Measurements from ENCODE around the gene ZNF771. TPM values are rescaled to one million over a fixed set of nuclear protein-coding genes. Genes with fewer than 3 reads are reported as not detected.
A peak's percentile ranks its signal among the peaks of the same experiment; 100 is the strongest.

The ZNF771 gene
- total RNA-seq, 1 donor from 2014 or later = 21.9 TPM

GRCh38 chr16:30398661-30399434 lies 8.6 kb upstream of the ZNF771 start:
- no peak for DNase-seq (ENCODE audit: low spot score)

GRCh38 chr16:30399435-30400186 lies 7.8 kb upstream of the ZNF771 start:
- no peak for DNase-seq (ENCODE audit: low spot score)

GRCh38 chr16:30401768-30402425 lies 5.5 kb upstream of the ZNF771 start:
- DNase-seq (ENCODE audit: low spot score) = no peak

GRCh38 chr16:30406795-30407101 lies 658 bp upstream of the ZNF771 start:
- no peak for DNase-seq (ENCODE audit: low spot score)

- no peak for DNase-seq (ENCODE audit: low spot score)
Measured at GRCh38 chr16:30407804-30408534, 563 bp downstream of the ZNF771 start.

GRCh38 chr16:30409125-30410060 lies 2.0 kb downstream of the ZNF771 start:
- DNase-seq (ENCODE audit: low spot score) = peak; percentile 93

- no peak for DNase-seq (ENCODE audit: low spot score)
Measured at GRCh38 chr16:30413112-30413806, 5.9 kb downstream of the ZNF771 start.

- no peak for DNase-seq (ENCODE audit: low spot score)
Measured at GRCh38 chr16:30414159-30414558, 6.8 kb downstream of the ZNF771 start.

- no peak for DNase-seq (ENCODE audit: low spot score)
Measured at GRCh38 chr16:30416047-30416603, 8.7 kb downstream of the ZNF771 start.

- DNase-seq (ENCODE audit: low spot score) = no peak
Measured at GRCh38 chr16:30416624-30417528, 9.5 kb downstream of the ZNF771 start.

- peak; percentile 90 for DNase-seq (ENCODE audit: low spot score)
Measured at GRCh38 chr16:30417529-30418349, 10.3 kb downstream of the ZNF771 start.

- no peak for DNase-seq (ENCODE audit: low spot score)
Measured at GRCh38 chr16:30418350-30419181, 11.2 kb downstream of the ZNF771 start.

GRCh38 chr16:30421010-30421409 lies 13.6 kb downstream of the ZNF771 start:
- no peak for DNase-seq (ENCODE audit: low spot score)

GRCh38 chr16:30428055-30428454 lies 20.6 kb downstream of the ZNF771 start:
- DNase-seq (ENCODE audit: low spot score) = no peak

- no peak for DNase-seq (ENCODE audit: low spot score)
Measured at GRCh38 chr16:30429418-30429677, 21.9 kb downstream of the ZNF771 start.

GRCh38 chr16:30429678-30430427 lies 22.4 kb downstream of the ZNF771 start, which contains the start of gene DCTPP1:
DCTPP1 (minus strand) TSS chr16:30430030; CDS start chr16:30429980, 50 bp downstream.
- peak; percentile 97 for DNase-seq (ENCODE audit: low spot score)

All from mucosa of gallbladder (tissue), 1 donor.